ENCODE data around the gene VLDLR.
A peak's percentile ranks its signal among the peaks of the same experiment; 100 is the strongest.

The VLDLR gene

DNA sequence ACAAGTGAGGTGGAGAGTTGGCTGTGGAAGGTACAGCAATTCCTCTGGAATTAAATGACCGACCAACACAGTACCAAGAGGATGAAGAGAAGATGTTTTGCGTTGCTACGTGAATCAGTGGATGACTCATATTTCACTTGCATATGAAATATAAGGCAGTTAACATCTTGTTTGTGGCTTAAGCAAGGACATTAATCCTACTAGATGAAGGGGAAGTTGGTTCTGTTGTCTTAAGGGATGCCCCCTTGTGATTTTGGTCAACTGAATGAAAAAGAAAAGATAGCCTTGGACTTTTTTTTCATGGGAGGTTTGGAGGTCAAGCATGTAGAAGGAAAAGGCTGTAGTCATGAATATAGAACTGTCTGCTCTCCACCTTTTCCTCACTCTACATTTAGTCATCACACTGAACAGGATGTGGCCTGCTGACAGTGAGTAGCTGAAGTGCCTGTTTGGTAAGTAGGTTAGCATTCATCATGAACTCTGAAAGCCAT lies 33.9 kb downstream of the VLDLR start:
- intact Hi-C loops (cut with DNase I): no loop called here
- DNase-seq: no peak

DNA sequence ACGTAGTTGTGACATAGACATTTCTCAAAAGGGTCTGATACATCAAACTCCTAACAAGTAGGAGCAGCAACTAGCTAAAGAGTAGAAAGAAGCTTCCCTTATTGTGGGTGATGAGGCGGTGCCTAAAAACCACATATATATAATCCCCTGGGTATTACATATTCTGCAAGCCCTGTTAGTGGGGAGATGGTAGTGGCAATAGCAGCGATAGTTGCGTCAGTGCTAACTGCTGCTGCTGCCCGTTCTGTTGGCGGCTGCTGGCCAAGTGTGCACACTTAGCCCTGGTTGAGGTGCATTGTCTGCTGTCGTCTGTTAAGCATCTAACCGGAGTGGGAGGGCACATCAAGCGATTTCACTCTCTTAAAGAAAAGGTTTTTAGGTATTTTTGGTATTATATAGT lies 35.8 kb downstream of the VLDLR start:
- intact Hi-C loops (cut with DNase I): no loop called here
- peak in 1 of 10 donors; percentile 61 for DNase-seq

DNA sequence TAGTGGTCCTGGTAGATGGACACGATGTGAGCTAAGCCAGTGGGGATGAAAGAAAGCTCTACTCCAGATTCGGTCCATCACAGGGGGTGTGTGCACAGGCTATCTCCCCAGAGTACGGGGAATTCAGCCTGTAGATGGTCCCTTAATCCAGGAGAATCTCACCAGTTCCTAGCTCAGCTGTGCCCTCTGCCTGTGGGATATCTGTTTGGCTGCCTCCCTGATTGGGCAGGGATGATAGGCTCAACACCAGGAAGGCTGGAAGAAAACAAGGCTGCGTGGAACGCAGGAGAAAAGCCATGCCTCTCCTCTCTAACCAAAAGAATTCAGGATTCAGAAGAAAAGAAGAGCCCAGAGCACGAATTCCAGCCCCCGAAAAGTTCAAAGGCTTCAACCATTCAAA lies 40.9 kb downstream of the VLDLR start:
- intact Hi-C loops (cut with DNase I): loop anchor here (10.0 kb wide), 2 partner anchors 208 to 528 kb away; no protein-coding TSS in a partner anchor
- DNase-seq: peak in 8 of 10 donors; percentile 36 to 90 (median 68)

DNA sequence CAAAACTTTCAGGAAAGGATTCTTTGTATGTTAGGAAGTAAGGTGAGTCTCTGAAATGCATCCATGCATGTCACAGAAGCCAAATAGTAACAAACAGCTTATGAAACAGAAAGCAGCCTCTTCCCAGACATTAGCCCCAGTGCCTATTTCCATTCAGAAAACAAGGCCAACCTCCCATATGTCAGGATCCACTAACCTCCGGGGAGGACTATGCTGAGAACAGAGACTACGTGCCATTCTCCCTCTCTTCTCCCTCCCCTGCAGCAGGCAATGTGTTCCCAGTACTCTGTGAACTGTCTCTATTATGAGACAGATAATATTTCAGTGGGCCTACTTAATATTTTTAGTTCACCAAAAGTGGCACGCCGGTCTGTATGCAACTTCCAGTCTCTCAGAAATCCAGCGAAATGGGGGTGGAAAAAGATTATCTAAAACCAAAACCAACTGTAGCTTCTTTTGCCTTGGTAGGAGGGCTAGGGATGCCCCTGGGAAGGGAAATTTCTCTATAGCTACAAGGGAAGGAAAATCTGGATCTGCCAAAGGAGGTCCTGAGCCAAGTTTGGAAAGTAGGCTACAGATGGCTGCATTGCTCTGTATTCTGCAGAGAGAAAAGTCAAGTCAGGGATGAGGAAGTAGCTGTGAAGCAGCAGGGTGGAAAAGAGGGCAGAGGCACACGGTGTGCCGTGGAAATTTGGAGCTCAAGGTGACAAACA lies 42.0 kb downstream of the VLDLR start:
- intact Hi-C loops (cut with DNase I): loop anchor here (10.0 kb wide), 2 partner anchors 209 to 529 kb away; no protein-coding TSS in a partner anchor
- DNase-seq: peak in 4 of 10 donors; percentile 4 to 53 (median 16)

DNA sequence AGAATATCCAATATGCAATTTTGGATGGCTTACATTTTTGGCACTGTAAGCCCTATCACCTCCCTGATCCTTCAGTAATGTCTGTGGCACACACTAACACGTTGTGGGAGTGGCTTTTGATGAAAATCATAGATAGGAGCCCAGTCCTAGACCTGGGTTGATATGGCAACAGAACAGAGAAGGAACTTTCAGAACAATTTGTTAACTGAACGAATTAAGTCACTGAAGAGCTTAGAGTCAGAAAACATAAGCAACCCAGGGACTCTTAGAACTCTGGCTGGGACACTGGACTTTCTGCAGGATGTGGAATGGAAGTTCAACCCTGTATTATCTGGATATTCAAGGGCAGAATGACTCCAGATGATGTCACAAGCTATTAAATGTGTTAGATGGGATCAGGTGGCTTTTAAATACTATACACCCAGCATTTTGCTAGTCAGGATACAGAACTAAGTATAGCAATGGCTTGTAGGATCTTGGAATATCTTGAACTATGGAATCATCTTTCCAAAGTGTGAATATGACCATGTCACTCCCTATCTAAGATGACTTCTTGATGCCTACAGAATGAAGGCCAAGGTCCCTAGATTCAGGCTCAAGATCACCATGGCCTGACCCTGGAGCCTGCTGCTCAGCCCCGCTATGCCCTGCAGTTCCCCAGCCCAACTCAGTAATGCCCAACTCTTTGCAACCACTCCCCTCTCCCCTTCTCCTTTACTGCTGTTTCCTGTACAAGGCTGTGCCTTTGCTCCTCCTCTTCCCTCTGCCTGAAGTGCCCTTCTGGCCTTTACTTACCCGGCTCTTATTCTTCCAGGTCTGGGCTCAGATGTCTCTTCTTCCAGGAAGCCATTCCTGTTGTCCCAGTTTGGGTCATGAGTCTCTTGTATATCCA lies 42.8 kb downstream of the VLDLR start:
- no peak for DNase-seq
- intact Hi-C loops (cut with DNase I): loop anchor here (10.0 kb wide), 2 partner anchors 210 to 530 kb away; no protein-coding TSS in a partner anchor

DNA sequence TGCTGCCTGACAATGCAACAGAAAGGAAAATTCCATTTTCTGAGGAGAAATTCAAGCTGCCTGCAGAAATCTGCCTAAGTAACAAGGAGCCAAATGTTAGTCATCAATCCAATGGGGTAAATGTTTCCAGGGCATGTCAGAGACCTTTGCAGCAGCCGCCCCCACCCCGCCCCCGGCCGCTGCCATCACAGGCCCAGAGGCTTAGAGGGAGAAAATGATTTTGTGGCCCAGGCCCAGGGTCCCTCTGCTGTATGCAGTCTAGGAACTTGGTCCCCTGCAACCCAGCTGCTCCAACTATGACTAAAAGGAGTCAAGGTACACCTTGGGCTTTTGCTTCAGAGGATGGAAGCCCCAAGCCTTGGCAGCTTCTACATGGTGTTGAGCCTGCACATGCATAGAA lies 45.0 kb downstream of the VLDLR start:
- intact Hi-C loops (cut with DNase I): loop anchor here (10.0 kb wide), 2 partner anchors 212 to 532 kb away; no protein-coding TSS in a partner anchor
- no peak for DNase-seq

DNA sequence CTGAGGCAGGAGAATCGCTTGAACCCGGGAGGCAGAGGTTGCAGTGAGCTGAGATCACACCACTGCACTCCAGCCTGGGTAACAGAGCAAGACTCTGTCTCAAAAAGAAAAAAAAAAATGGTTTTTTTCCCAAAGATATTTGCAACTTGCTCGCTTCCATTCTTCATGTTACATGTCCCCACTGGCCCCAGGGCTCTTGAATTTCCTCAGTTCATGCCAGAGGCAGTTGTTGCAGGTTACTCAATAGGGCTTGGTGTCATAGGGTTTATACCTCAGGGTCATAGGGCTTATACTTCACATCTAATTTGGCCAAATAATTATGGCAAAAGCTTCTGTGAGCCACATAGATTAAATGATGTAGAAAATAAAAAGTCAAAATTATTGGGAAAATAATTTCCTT lies 51.6 kb downstream of the VLDLR start:
- intact Hi-C loops (cut with DNase I): no loop called here
- DNase-seq: no peak

DNA sequence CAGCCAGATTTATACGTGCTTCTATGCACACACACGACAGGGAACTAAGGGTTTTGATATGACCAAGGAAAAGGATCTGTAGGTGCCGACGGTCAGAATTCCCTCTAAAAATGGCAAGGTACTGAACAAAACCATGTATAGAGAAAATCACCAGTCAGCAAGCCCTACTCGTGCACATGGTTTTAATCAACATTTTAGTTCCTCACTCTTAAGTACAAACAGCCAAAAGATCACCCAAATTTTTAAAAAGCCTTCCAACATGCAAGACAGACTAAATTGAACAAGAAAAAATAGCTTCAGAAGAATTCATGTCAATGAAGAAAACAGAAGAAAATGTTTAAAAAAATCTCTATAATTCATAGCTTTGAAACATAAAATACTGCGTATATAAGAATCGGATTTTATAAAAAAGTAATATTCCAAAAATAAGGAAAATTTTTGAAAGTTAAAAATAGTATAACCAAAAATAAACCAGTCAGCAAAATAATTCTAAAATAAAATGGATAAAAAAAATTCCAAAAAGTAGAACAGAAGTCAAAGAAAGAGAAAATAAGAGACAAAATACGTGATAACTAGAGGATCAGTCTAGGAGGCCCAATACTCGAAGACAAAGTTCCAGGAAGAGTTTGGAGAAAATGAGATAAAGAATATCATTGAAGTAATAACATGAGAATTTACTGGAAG lies 52.7 kb downstream of the VLDLR start:
- intact Hi-C loops (cut with DNase I): no loop called here
- no peak for DNase-seq

DNA sequence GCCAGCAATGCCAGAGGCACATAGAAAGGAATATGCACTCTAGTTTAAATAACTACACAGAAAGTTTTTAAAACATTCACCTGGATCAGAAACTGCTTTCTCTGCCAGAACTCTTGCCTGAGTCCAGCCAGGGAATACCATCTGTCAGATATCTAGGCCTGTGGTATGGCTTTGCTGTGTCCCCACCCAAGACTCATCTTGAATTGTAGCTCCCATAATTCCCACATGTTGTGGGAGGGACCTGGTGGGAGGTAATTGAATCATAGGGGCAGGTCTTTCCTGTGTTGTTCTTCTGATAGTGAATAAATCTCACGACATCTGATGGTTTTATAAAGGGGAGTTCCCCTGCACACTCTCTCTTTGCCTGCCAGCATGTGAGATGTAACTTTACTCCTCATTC lies 54.2 kb downstream of the VLDLR start:
- DNase-seq: no peak
- intact Hi-C loops (cut with DNase I): no loop called here

DNA sequence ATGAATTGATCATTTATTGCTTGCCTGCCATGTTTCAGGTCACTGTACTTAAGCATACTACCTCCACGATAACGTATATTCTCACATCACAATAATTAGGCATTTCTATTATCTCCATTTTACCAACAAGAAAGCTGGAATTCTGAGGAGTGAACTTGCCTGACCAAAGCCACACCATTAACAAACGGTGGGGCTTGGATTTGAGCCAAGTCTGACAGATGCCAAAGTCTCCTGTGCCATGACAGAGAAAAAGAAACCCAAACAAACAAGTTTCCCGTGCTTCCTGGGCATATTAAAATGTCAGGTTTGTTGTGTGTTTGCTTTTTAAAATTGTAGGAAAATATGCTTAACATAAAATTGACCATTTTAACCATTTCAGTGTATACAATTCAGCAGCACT lies 54.9 kb downstream of the VLDLR start:
- no peak for DNase-seq
- intact Hi-C loops (cut with DNase I): no loop called here

DNA sequence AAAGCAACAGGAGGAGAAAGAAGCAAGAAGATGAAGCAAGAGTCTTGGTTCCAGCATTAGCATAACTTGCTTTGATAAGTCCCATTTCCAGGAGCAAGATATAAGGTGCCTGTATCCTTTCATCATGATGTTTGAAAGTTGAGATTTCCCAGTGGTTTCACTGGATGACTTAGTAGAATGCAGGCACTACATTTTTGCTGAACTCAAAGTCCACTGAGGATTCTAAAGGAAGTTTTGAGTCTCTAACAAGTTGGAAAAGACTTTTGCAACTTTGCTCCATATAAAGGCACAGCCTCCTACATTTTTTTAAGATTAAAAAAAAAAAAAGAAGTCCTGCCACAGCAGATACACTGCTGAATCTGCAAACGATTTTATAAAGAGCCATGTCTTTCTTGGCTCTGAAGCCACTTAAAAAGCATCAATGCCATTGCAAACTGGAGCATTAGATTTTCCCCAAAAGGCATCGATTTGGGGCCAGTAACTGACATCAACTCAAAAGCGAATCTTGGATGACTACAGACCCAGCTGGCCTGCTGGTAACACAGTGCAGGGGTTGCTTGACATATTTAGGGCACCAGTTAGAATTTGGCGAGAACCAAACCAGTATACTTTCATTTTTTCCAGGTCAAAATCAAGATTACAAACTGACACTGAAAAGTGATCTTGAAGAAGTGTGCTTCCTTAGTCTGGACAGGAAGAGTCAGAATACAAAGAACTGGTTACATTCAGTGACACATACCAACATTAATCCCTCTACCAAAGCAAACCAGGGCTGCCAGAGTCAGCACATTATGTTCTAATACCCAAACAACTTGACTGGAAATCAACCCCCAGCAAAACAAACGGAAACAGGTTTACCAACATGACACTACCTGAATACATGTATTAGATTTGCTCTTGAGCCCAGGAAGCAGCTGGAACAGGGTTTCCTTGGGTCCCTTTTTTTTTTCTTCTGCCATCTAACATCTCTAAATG lies 56.6 kb downstream of the VLDLR start:
- intact Hi-C loops (cut with DNase I): no loop called here
- no peak for DNase-seq

DNA sequence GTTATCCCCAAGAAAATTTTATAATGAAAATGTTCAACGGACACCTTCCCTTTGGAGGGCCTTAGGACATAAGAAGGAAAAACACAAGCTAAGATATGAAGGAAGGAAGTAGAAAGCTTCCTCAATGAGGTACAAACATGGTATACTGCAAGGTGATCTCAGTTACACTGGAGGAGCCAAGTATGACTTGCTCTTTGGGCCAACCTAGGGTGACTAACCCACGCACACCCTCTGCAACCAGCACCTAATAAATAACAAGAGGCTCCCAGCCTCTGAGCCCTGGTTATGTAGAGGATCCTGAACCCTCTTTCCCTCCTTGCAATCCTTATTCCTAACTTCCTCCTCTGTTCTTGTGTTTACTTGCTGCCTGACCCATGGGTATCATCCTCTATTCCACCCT lies 57.4 kb downstream of the VLDLR start:
- intact Hi-C loops (cut with DNase I): no loop called here
- no peak for DNase-seq

DNA sequence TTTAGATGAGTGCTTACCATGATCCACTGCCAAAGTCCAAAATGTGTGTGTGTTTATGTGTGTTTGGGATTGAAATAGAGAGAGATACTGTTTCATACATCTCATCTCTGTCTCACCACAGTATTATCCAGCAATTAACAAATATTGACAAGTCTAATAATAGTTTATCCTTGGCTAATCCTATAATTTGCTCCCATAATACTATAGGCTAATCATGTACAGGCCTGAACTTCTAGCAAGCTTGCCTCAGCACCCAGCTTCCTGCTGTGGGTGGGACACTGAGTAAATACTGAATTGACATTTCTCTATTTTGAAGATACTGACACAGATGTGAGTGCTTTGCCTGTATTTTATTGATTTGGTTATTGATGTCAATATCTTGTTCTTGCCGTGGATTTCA lies 60.4 kb downstream of the VLDLR start:
- DNase-seq: no peak
- intact Hi-C loops (cut with DNase I): no loop called here

DNA sequence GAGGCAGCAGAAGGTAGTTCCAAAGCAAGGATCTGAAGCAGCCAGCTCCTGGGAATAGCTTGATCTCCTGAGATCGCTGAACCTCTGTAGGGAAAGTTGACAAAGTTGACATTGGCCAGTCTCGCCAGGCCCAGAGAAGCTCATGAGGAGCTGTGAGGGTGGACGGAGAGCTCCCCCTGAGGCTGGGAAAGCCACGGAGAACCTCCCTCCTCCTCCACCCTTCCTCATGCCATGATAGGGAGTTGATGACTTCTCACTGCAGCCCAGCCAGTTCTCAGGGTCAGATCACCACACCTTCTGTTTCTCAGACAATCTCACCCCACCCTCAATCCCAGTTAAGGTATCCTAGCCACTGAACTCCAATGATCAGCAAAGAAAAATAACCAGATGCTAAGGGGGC lies 65.3 kb downstream of the VLDLR start:
- intact Hi-C loops (cut with DNase I): no loop called here
- no peak for DNase-seq

DNA sequence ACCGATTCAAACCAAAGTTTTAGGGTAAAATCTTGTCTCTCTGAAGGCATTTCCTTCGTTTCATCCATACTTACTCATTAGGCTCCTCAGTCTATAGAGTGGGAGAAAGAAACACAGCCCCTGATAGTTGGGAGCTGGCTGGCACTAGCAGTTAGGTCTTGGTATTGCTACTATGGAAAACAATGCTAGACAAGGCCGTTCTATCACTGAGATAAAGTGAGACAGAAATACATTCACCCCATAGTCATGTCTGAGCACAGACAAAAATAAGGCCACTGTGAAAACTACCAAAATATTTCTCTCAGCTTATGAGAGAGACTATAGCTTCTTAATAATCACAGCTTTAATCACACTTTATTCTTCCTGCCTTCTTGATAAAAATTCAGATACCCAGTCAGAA lies 67.0 kb downstream of the VLDLR start:
- intact Hi-C loops (cut with DNase I): no loop called here
- DNase-seq: no peak

DNA sequence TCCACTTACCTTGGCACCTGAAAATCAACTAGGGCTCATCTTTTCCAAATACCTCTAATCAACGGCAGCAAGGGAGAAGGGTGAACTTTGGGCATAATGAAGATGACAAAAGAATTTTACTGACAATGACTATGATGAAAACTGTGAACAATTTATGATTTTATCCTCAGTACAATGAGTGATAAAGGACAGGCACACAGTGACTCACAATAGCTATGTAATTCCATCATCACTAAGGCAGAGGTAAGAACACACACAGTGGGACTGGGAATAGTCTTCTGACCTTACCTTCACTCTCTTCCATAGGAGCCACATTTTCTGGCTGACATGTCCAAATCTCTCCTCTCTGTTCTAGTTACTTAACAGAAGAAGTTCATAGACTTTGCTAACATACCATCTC lies 69.6 kb downstream of the VLDLR start:
- DNase-seq: no peak
- intact Hi-C loops (cut with DNase I): no loop called here

DNA sequence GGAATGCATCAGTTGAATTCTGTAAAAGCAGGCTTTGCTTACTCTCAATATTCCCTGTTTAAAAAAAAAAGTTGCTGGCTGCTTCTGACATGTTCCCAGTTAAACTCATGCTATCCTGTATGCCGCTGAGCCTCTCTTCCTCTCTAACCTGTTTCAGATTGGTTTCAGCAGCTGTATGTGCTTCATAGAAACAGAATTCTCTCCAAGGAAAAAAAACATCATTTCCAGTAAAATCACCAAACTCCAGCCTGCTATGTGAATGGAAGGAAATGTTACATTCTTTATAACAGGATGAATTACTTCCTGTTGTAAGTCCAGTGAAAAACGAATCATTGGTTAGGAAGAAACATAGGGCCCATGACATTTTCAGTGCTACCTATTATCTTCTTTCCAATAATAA lies 70.0 kb downstream of the VLDLR start:
- intact Hi-C loops (cut with DNase I): no loop called here
- no peak for DNase-seq

DNA sequence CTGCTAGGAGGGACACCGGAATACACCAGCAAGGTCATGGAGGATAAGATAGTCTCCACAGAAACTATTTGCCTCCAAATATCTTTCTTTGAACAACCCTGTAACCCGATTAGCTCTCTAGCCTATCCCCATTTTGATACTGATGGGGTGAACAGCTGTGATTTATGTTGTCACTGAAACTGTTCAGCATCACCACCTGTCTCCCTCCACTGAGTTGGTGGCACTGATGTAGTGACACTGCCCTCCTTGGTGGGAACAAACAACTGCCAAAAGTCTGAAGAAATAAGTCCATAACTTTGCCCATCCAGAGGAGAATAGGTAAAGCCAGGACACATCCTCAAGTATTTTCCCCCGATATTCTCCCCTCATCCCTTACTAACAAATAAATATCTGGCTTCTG lies 71.5 kb downstream of the VLDLR start:
- no peak for DNase-seq
- intact Hi-C loops (cut with DNase I): no loop called here

DNA sequence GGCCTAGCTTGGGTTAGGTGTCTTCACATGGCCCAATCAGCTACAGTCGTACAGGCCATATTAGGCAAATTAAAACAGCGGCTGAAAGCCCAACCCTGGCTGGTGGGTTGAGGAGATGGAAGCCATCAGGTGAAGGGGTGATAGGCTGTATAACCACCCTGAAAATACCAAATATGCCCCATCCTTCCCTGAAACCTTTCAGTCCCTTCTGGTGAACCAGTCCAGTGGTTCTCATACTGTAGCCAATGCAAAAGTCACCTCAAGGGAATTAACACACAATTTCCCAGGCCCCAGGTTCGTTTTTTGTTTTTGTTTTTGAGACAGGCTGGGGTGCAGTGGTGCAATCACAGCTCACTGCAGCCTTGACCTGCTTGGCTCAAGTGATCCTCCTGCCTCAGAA lies 75.9 kb downstream of the VLDLR start:
- no peak for DNase-seq
- intact Hi-C loops (cut with DNase I): no loop called here

DNA sequence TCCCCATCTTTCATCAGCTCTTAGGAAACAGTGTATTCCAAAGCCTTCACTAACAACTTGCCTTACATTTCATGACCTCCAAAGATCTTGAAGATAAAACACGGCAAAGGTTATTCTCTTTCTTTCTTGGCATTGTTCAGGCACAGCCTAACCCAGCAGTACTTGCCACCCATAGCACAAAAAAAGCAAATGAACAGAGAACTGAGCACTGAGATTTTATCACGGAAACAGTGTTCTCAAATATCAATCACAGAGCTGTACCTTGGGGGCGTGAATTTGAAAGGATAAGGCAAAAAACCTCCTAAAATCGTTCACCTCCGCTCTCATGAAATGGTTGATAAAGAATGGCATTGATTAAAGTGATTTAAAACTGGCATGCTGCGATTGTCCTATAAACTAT lies 78.8 kb downstream of the VLDLR start:
- intact Hi-C loops (cut with DNase I): no loop called here
- no peak for DNase-seq
